Amniotic epithelial cell (primary cell): ENCODE results near the gene CFAP68.

Source experiments
- DNase-seq: peaks from one replicate; pipeline ENCODE4 v3.0.0-alpha.2; 2010; ENCODE audit warnings: low read depth

CFAP68 gene

GRCh38 chr11:111878849-111879636, at the start of gene CFAP68, which contains the start of gene FDXACB1:
CFAP68 (plus strand) TSS chr11:111879541; CDS start chr11:111879561, 20 bp downstream.
FDXACB1 (minus strand) TSS chr11:111879165; CDS start chr11:111879132, 33 bp downstream.
- DNase-seq: peak; percentile 96

DNA sequence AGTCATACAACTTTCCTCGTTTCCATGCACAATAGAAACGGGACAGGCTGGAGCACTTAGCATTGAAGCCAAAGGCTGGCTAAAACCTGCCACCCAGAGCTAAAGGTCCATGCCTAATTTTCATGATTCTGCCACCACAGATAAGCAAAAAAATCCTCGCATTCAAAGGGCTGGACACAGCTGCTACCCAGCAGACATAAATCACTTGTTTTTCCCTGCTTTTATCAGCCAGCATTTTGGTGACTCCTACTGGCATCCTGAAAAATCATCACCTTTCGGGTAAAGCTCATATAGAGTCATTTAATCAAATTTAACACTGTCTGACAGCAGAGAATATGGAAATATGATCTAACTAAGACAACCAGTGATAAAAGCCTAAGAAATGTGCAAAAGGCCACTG, 45.8 kb upstream of the CFAP68 start:
- peak; percentile 68 for DNase-seq

GRCh38 chr11:111834432-111835163, 44.7 kb upstream of the CFAP68 start:
- DNase-seq: no peak

DNA sequence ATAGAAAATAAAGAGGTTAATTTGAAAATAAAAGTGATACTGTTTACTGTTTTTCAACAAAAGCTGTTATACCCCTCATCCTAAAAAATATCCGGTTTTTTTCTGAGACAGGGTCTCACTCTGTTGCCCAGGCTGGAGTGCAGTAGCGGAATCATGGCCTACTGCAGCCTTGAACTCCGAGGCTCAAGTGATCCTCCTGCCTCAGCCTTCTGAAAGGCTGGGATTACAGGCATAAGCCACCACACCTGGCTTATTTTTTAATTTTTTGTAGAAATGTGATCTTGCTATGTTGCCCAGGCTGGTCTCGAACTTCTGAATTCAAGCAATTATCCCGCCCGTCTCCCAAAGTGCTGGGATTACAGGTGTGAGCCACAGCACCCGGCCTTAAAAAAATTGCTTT, 43.7 kb upstream of the CFAP68 start:
- no peak for DNase-seq

GRCh38 chr11:111836162-111836561, 43.2 kb upstream of the CFAP68 start:
- peak; percentile 51 for DNase-seq

DNA sequence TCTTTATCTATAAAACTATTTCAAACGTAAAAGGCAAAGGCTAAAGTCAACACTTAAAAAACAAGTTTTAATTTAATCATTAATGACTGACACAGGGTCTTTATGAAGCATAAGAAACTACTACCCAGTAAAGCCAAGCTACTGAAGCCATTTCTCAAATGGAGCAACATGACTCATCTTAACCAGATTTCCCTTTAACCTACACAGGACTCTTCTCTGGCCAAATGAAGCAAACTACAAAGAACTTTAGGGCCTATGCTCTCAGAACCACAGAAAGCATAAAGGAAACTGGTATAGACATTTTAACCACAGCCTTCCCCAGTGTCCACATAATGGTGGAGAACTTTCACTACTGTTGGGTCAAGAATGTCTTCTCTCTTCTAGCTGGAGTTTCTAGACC, 42.6 kb upstream of the CFAP68 start:
- peak; percentile 66 for DNase-seq

GRCh38 chr11:111837366-111837891, 41.9 kb upstream of the CFAP68 start:
- no peak for DNase-seq

- no peak for DNase-seq
Observed at GRCh38 chr11:111838054-111838453, 41.3 kb upstream of the CFAP68 start.

DNA sequence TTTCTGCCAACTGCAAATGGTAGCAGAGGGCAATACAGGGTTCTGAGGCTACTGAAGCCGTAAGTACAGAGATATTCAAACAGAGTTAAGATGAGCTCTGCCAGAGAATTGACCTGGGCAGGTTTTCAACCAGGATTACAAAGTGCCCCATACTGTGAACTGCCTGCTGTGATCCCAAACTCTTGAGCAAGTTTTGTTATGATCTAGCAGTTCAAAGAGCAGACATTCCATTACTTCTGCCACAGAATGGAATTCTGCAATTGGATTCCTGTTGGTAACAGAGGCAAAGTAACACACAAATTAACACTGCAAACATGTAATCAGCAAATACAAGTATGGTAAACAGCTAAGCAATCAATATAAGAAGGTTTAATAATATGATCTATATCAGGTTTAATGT, 39.2 kb upstream of the CFAP68 start:
- DNase-seq: peak; percentile 77

DNA sequence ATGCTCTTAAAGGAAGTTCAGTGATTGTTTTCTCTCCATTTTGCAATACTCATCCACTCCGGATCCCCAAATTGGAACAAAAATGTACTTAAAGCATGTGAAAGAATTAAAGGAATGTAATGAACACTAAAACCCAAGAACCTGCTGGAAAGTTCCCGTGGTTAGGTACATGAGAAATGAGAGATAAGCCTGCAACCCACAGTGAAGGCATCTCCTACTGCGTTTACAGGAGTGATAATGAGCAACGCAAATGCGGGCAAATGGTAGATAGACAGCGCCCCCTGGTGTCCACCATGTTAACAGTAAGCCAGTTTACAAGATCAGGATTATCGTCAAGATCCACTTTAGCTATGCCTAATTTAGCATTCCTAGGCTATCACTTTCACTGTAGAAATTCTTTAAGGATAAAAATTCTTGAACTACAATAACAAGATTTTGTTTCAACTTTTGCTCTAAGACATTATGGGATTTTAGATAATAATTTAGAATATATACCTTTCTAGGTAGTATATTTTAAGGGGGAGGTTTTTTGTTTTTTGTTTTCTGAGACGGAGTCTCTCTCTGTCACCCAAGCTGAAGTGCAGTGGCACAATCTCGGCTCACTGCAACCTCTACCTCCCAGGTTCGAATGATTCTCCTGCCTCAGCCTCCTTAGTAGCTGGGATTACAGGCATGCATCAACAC, 37.8 kb upstream of the CFAP68 start:
- DNase-seq: peak; percentile 99

DNA sequence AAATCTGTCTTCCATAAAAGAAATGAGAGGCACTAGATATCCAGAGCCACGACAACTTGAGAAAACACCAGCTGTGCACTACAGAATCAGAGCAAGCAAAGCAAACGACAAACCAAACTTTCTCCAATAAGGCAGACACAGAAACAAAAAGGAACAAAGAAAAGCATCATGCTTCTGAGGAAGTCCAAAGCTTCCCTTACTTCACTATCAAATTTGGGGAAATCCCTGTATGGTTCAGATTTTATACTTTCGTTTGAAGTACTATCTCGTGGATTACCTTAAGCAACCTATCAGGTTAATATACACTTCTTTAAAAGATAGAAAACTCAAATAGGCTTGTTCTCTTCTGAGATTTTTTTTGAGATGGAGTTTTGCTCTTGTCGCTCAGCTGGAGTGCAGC, 35.7 kb upstream of the CFAP68 start:
- no peak for DNase-seq

DNA sequence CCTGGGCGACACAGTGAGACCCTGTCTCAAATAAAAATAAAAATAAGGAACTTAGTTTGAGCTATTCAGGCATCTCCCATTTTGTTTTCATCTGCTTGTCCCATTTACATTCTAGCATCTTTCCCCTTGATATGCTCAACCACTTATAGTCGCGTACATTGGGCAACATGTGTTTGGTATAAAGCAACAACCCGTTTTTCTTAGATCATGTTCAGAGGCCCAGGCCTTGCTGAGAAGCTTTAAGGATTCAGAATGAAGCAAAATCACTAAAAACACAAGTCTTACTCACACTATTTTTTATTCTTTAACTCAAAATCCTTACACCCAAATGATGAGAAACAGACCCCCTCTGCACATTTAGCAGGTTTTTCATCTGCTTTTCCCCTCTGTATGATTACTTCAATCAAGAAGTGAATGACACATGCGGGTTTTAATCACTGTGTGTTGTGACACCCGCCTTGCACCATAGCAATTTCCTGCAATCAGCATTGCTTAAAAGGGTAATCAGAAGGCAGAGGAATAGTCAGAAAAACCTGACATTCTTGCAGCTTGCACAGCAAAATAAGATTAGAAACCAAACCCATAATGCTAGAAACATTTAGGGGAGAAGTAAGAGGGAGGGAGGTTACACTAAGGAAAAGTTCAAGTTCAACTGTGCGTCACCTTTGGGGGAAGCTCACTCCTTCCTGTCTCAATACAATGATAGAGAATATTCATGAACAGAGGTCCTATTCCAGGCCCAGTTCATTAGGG, 33.9 kb upstream of the CFAP68 start:
- DNase-seq: peak; percentile 93

- peak; percentile 91 for DNase-seq
Observed at GRCh38 chr11:111846063-111846462, 33.3 kb upstream of the CFAP68 start.

DNA sequence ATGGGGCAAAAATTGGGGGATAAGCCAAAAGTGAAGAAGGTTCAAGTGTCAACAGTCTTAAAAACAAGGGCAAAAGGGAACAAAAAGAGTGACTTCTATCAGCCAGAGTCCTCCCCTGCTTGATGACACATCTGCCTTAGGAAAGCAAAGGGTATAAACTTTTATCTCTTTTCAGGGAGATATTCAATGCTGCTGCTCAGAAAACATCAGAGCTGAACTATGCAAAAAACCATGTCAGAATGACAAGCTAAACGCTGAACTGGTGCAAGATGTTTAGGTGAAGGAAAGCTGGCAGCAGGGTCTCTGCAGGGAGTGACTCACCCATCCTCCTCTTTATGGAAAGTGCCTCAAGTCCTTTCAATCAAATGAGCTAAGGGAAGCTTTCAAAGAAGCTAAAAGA, 32.7 kb upstream of the CFAP68 start:
- DNase-seq: peak; percentile 94

GRCh38 chr11:111849631-111850030, 29.7 kb upstream of the CFAP68 start:
- no peak for DNase-seq

DNA sequence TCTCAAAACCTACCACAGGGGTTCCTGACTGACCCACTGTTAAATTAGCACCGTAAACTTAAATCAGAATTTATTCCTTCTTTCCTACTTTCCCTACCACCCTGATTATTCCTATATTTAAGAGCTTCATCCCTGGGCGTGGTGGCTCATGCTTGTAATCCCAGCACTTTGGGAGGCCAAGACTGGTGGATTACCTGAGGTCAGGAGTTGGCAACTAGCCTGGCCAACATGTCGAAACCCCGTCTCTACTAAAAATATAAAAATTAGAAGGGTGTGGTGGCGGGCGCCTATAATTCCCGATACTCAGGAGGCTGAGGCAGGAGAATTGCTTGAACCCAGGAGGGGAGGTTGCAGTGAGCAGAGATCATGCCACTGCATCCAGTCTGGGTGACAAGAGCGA, 28.3 kb upstream of the CFAP68 start:
- DNase-seq: no peak

DNA sequence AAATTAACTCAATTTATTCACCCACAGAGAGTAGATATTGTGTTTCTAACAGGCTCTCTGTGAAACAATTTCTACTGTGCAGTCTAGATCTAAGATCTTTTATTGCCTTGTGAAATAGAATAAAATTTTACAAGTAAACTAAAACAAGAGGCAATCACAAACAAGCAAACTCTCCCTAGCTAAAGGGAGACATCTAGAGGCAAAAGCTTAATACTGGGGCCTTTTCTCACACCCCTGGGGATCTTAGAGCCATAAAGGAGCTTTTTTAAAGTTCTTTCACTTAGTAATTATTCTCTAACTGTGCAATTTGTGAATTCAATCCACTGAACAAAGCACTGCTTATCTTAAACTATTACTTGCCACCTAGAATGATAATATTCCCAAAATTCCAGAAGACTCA, 27.7 kb upstream of the CFAP68 start:
- DNase-seq: peak; percentile 61

DNA sequence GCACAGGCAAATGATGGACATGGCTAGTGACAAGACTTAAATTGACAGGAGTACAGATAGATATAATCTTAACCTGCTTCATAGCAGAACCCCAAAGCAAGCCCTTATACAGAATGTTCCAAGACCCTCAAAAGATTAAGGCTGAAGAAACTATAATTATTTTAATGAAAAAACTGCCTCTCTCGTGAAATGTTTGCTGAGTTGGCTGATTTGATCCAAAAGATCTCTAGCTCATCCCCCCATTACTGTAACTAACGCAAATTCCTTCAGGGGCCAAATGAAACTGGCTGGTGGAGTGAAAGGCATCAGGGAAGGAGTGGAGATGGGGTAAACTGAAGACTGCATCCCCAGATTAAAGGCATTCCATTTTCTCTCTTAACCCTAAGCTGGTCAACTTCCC, 27.2 kb upstream of the CFAP68 start:
- no peak for DNase-seq

DNA sequence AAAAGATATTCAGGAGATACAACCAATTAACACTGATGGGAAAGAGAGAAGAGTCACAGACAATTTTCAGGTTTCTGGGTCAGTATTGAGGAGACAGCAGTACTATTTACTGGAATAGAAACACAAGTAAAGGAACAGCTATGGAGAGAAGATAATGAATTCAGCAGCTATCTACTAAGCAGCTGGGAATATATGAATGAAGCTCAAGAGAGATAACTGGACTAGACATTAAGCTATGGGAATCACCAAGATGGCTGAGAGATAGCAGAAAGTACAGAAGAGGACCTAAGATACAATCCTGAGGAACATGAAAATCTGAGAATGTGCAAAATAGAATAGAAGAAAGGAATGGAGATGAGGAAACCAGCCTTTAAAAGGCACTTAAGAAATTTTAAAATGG, 23.8 kb upstream of the CFAP68 start:
- no peak for DNase-seq

- DNase-seq: no peak
Observed at GRCh38 chr11:111860257-111860656, 19.1 kb upstream of the CFAP68 start.

GRCh38 chr11:111870113-111870512, 9.2 kb upstream of the CFAP68 start:
- DNase-seq: no peak

GRCh38 chr11:111870522-111870885, 8.8 kb upstream of the CFAP68 start:
- DNase-seq: no peak
